Measurements from ENCODE around the gene ZMIZ1.

- TF ChIP-seq, protein P1, sequence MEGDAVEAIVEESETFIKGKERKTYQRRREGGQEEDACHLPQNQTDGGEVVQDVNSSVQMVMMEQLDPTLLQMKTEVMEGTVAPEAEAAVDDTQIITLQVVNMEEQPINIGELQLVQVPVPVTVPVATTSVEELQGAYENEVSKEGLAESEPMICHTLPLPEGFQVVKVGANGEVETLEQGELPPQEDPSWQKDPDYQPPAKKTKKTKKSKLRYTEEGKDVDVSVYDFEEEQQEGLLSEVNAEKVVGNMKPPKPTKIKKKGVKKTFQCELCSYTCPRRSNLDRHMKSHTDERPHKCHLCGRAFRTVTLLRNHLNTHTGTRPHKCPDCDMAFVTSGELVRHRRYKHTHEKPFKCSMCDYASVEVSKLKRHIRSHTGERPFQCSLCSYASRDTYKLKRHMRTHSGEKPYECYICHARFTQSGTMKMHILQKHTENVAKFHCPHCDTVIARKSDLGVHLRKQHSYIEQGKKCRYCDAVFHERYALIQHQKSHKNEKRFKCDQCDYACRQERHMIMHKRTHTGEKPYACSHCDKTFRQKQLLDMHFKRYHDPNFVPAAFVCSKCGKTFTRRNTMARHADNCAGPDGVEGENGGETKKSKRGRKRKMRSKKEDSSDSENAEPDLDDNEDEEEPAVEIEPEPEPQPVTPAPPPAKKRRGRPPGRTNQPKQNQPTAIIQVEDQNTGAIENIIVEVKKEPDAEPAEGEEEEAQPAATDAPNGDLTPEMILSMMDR (IDR thresholded peaks at IDR 0.05) = no peak
- TF ChIP-seq TCF7L2 (IDR thresholded peaks at IDR 0.05; ENCODE audit: low read depth, low read length) = no peak
- TF ChIP-seq REST (IDR thresholded peaks at IDR 0.05; ENCODE audit: insufficient read depth in 1 of 2, low read depth in 2 of 2, low read length in 1 of 2) = no peak
- TF ChIP-seq POLR2AphosphoS5 (IDR thresholded peaks at IDR 0.05; ENCODE audit: low read depth, low read length) = no peak
These were observed 134.4 kb downstream of the ZMIZ1 start for GRCh38 chr10:79203014-79203644.
